ENCODE measurements around the gene RTN4RL1. TPM values are rescaled to one million over a fixed set of nuclear protein-coding genes. Genes with fewer than 3 reads are reported as not detected.

Gene RTN4RL1
- total and polyA plus RNA-seq, 2 of the 13 experiments (the other 11 are each of a cell fraction or from before 2014, with no cell fraction given): 0.01 TPM; not detected in 1

DNA sequence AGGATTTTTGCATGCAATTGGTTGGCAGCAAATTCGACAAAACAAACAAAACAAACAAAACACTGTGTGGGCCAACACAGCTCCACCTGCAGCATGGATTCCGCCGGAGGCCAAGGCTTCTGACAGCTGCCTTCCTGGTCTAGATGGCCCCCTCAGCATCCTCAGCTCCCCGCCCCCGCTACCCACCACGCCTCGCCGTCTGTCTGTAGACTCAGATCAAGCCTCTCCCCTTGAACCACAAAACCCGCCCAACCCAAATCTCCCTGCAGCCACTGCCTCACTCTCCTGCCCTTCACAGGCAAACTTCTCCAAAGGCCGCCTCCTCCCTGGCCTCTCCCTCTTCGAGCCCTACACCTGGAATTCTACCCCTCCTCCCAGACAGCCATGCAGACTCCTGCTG, 57.9 kb downstream of the RTN4RL1 start (continued):
- TF ChIP-seq, protein P1, sequence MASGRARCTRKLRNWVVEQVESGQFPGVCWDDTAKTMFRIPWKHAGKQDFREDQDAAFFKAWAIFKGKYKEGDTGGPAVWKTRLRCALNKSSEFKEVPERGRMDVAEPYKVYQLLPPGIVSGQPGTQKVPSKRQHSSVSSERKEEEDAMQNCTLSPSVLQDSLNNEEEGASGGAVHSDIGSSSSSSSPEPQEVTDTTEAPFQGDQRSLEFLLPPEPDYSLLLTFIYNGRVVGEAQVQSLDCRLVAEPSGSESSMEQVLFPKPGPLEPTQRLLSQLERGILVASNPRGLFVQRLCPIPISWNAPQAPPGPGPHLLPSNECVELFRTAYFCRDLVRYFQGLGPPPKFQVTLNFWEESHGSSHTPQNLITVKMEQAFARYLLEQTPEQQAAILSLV (CRISPR knock-in tag; IDR thresholded peaks at IDR 0.05; ENCODE audit: borderline replicate concordance): no peak
- TF ChIP-seq, protein P2, sequence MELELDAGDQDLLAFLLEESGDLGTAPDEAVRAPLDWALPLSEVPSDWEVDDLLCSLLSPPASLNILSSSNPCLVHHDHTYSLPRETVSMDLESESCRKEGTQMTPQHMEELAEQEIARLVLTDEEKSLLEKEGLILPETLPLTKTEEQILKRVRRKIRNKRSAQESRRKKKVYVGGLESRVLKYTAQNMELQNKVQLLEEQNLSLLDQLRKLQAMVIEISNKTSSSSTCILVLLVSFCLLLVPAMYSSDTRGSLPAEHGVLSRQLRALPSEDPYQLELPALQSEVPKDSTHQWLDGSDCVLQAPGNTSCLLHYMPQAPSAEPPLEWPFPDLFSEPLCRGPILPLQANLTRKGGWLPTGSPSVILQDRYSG (CRISPR knock-in tag; IDR thresholded peaks at IDR 0.05): no peak

DNA sequence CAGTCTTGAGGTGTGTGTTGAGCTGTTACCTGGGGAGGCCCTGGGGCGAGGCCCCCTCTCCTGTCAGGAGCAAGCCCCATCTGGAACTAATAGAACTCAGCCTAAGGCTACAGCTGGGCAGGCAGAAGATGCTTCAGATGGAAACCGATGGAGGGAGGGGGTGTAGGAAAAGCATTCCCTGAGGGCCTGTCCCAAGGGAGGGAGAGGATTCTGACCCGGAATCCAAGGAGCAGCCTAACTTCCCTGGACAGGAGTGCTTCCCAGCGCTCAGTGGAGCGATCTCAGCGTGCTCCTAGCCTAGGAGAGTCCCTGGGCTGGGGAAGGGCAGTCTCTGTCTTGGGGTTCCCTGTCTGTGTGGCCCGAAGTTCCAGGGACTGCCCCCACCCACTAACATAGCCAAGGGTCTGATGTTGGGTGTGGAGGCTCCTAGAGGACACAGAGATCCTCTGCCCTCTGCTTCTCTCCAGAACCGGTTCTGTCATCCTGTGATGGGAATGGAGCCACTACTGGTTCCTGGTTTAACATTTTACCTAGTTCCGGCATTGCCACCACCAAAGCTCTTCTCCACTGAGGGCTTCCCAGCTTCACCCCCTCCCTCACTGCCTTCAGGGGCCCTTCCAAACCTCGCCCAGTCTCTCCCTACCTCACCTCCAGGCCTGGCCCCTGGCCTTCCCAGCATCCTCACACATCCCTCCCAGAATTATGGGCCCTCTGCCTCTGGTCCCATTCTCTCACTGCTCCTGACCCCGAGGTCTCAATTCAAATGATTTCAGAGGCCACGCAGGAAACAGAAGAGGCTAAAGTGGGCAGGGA, 58.7 kb downstream of the RTN4RL1 start:
- H3K79me2 ChIP-seq (ENCODE audit: insufficient read depth, low read length): no peaks in the 10 kb centered on the region
- FAIRE-seq: no peak
- POLR2A ChIA-PET: no interaction called here
- H3K4me2 ChIP-seq (ENCODE audit: low read depth, low read length): no peak overlapping the region
- no peak overlapping the region for H3K9ac ChIP-seq (ENCODE audit: insufficient read depth, low read depth, low read length)
- ATAC-seq: no peak; the same call in 2 of the 3 replicates
- H3K4me3 ChIP-seq (replicated peaks in 1 of 3; ENCODE audit: insufficient read depth in 1 of 3, low read depth in 2 of 3, low read length in 3 of 3): no peak overlapping the region
- intact Hi-C loops (cut with micrococcal nuclease; ENCODE audit: unreplicated experiment) (no loop called here), in situ Hi-C loops (cut with HindIII; ENCODE audit: extremely low pct_ligation_motif_present, low pct_unique_long_range_greater_than_20kb) (no loop called here)
- peaks cover 21% of the 10 kb centered on the region for H3K4me1 ChIP-seq (ENCODE audit: insufficient read depth, low read length)
- peaks cover 8 to 43% of the 10 kb centered on the region in 2 experiments for H3K27me3 ChIP-seq (ENCODE audit: control insufficient read depth in 1 of 2, insufficient read depth in 2 of 2, low read length in 2 of 2)
- no peak overlapping the region for H2AFZ ChIP-seq (ENCODE audit: low read length)
- DNase-seq (ENCODE audit: low spot score): no peak
- H3K9me3 ChIP-seq (ENCODE audit: low read length): no peaks in the 10 kb centered on the region
- CTCF ChIA-PET (ENCODE audit: low intra/inter-chr PET ratio, low total read pairs): no interaction called here
- H3K27ac ChIP-seq (ENCODE audit: extremely low read length, insufficient read depth, low read length): no peak overlapping the region
- H4K20me1 ChIP-seq (ENCODE audit: insufficient read depth, low read length): no peaks in the 10 kb centered on the region
- no peaks in the 10 kb centered on the region for H3K36me3 ChIP-seq (replicated peaks in 1 of 2; ENCODE audit: control insufficient read depth in 1 of 2, insufficient read depth in 2 of 2, low read length in 2 of 2)
- 20% methylated on average over 6 of the region's 12 CpGs for WGBS (ENCODE audit: low lambda C conversion rate)
- no TSS peak for BruUV-seq (replicated peaks)
- TF ChIP-seq, protein P3, sequence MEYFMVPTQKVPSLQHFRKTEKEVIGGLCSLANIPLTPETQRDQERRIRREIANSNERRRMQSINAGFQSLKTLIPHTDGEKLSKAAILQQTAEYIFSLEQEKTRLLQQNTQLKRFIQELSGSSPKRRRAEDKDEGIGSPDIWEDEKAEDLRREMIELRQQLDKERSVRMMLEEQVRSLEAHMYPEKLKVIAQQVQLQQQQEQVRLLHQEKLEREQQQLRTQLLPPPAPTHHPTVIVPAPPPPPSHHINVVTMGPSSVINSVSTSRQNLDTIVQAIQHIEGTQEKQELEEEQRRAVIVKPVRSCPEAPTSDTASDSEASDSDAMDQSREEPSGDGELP (IDR thresholded peaks at IDR 0.05; ENCODE audit: borderline replicate concordance, low read depth): no peak
- TF ChIP-seq, protein P4, sequence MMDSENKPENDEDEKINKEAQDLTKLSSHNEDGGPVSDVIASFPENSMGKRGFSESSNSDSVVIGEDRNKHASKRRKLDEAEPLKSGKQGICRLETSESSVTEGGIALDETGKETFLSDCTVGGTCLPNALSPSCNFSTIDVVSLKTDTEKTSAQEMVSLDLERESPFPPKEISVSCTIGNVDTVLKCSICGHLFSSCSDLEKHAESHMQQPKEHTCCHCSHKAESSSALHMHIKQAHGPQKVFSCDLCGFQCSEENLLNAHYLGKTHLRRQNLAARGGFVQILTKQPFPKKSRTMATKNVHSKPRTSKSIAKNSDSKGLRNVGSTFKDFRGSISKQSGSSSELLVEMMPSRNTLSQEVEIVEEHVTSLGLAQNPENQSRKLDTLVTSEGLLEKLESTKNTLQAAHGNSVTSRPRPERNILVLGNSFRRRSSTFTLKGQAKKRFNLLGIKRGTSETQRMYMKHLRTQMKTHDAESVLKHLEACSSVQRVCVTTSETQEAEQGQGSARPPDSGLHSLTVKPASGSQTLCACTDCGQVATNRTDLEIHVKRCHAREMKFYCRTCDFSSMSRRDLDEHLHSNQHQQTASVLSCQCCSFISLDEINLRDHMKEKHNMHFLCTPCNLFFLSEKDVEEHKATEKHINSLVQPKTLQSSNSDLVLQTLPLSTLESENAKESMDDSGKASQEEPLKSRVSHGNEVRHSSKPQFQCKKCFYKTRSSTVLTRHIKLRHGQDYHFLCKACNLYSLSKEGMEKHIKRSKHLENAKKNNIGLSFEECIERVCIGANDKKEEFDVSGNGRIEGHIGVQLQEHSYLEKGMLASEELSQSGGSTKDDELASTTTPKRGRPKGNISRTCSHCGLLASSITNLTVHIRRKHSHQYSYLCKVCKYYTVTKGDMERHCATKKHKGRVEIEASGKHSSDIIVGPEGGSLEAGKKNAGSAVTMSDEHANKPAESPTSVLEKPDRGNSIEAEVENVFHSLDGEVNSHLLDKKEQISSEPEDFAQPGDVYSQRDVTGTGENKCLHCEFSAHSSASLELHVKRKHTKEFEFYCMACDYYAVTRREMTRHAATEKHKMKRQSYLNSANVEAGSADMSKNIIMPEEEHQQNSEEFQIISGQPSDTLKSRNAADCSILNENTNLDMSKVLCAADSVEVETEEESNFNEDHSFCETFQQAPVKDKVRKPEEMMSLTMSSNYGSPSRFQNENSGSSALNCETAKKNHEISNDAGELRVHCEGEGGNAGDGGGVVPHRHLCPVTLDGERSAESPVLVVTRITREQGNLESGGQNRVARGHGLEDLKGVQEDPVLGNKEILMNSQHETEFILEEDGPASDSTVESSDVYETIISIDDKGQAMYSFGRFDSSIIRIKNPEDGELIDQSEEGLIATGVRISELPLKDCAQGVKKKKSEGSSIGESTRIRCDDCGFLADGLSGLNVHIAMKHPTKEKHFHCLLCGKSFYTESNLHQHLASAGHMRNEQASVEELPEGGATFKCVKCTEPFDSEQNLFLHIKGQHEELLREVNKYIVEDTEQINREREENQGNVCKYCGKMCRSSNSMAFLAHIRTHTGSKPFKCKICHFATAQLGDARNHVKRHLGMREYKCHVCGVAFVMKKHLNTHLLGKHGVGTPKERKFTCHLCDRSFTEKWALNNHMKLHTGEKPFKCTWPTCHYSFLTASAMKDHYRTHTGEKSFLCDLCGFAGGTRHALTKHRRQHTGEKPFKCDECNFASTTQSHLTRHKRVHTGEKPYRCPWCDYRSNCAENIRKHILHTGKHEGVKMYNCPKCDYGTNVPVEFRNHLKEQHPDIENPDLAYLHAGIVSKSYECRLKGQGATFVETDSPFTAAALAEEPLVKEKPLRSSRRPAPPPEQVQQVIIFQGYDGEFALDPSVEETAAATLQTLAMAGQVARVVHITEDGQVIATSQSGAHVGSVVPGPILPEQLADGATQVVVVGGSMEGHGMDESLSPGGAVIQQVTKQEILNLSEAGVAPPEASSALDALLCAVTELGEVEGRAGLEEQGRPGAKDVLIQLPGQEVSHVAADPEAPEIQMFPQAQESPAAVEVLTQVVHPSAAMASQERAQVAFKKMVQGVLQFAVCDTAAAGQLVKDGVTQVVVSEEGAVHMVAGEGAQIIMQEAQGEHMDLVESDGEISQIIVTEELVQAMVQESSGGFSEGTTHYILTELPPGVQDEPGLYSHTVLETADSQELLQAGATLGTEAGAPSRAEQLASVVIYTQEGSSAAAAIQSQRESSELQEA (CRISPR knock-in tag; IDR thresholded peaks at IDR 0.05; ENCODE audit: not compliant biosample characterization): no peak
- no peak for TF ChIP-seq ZNF367 (CRISPR knock-in tag; IDR thresholded peaks at IDR 0.05; ENCODE audit: borderline replicate concordance)
- no peak for TF ChIP-seq ZNF234 (CRISPR knock-in tag; conservative IDR thresholded peaks at IDR 0.05)

Measured in HepG2 (cell line).